Neural progenitor cell (in vitro differentiated cells): ENCODE results near the gene KCNK5.

Experiments used
- CTCF ChIP-seq: fragments of 200-600 bp; sonication (generic); IDR thresholded peaks from 2 replicates; pipeline ENCODE4 v1.5.1; 2017; ENCODE audit warnings: antibody characterized with exemption, mild to moderate bottlenecking
- EZH2phosphoT487 ChIP-seq: fragments of 200-600 bp; sonication (generic); IDR thresholded peaks from 2 replicates; pipeline ENCODE4 v1.6.1; 2017; ENCODE audit warnings: antibody characterized with exemption

- no peak for TF ChIP-seq CTCF
- no peak for TF ChIP-seq EZH2phosphoT487
These were observed 58.9 kb downstream of the KCNK5 start for GRCh38 chr6:39170389-39170788.
